GM18526 (cell line): Measurements from ENCODE around the gene TMCO4.

Experiments used
- POLR2A ChIP-seq: IDR thresholded peaks from 3 replicates; pipeline ENCODE4 v1.6.1; 2011; ENCODE audit not compliant: insufficient read length; ENCODE audit errors: extremely low read depth

TMCO4 gene

DNA sequence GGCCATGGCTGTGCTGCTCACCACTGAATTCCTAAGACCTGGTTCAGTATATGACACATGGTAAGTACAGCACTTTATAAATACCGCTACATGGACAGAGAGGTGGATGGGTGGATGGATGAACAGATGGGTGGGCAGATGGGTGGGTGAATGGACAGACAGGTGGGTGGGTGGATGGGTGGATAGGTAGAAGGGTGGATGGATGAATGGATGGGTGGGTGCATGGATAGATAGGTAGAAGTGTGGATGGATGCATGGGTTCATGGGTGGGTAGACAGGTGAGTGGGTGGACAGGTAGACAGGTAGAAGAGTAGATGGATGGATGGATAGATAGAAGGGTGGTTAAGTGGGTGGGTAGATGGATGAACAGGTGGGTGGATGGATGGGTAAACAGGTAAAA is 54.8 kb downstream of the TMCO4 start:
- TF ChIP-seq POLR2A = no peak

DNA sequence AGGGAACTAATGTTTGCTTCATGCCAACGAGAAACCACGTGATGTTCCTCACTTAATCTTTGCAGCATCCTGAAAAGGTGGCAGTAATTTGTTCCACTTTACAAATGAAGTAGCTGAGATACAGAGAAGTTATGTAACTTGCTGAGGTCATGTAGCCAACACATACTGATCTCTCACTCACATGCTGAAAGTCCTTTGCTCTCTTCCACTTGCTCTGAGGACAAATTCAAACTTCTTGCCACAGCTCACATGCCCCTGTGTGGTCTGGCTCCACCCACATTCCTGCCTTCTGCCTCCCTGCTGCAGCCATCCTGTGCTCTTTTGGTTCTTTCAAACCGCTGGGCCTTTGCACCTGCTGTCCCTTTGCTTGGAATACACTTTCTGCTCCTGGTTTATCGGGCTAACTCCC is 55.4 kb downstream of the TMCO4 start:
- TF ChIP-seq POLR2A = no peak

DNA sequence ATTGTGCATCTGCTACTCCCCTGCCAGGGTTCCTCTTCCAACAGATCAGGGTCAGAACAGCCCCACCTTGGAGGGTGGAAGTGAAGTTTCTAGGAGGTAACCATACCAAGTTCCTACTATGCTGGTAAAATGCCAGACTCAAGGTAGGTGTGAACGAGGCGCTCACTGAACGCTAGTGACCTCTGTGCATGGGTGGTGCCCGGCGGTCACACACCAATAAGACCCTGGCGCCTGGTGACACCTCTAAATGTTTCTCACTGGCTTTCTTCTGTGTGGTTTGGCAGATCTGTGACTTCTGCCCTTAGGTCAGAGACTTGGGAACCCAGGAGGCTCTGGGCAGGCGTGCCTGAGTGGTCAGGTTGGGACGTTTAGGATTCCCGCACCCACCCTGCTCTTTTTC is 55.9 kb downstream of the TMCO4 start:
- no peak for TF ChIP-seq POLR2A

DNA sequence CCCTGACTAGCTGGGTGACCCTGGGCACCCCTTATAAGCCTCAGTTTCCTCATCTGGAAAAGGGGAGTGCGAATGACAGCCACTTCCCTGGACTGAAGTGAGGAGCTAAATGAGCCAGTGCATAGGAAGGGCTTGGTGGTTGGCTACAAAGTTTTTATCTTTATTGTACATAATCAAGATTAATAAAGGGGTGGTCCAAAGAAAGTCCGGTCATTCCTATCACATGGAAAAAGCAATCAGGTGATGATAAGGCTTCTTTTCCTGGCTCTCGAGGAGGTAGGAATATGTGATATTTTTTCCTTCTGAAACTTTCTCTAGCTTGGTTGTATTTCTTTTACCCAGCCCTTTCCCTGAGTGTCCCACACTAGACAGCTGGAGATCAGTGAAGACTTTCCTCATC is 56.5 kb downstream of the TMCO4 start:
- TF ChIP-seq POLR2A = no peak

DNA sequence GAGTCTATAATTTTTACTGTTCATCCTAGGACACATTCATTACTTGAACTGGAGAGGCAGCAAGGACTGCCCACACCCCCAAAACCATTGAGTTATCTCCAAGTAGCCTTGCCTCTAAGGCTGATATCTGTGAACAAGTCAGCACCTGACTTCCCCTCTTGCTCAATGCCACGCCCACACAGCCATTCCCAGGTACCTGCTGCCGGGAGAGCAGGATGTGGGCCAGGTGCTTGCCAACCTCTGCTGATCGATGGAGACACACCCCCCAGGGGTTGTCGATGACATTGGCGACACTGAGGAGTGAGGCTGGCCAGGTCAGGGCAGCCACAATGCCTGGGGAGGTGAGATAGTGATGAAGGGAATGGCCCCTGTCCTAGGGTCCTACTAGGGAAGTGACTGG is 60.1 kb downstream of the TMCO4 start:
- TF ChIP-seq POLR2A = no peak

DNA sequence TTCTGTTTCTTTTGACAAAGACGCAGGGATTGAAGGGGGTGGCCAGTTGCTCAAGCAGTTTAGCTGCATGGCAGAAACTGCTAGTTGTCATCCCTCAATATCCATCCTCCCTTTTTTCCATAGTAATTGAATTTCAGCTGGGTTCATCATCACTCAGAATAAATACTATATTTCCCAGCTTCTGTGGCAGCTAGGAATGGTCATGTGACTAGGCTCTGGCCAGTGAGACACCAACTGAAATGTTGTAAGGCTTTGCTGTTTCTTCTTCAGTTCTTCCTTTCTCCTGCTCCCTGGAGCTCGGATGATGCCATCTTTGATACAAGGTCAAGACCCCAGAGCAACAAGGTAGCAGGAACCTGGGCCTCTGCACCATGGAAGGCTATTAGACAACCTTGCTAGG is 61.0 kb downstream of the TMCO4 start:
- TF ChIP-seq POLR2A = no peak

DNA sequence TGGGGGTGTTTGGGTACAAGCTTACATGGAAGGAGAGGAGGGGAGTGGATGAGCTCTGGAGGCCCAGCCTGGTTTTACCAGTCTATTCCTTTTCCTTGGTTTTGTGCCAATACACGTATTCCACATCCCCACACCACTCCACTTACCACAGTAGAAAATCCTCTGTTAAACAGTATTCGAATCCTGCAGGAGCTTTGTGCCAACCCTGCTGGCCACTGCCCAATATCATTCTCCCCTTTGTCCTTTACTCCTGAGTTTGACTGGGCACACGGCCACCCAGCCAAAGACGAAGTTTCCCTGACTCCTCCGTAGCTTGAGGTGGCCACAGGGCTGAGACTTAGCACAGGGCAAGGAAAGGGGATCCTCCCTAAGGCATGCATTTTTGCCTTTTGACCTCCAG is 61.6 kb downstream of the TMCO4 start:
- TF ChIP-seq POLR2A = no peak

DNA sequence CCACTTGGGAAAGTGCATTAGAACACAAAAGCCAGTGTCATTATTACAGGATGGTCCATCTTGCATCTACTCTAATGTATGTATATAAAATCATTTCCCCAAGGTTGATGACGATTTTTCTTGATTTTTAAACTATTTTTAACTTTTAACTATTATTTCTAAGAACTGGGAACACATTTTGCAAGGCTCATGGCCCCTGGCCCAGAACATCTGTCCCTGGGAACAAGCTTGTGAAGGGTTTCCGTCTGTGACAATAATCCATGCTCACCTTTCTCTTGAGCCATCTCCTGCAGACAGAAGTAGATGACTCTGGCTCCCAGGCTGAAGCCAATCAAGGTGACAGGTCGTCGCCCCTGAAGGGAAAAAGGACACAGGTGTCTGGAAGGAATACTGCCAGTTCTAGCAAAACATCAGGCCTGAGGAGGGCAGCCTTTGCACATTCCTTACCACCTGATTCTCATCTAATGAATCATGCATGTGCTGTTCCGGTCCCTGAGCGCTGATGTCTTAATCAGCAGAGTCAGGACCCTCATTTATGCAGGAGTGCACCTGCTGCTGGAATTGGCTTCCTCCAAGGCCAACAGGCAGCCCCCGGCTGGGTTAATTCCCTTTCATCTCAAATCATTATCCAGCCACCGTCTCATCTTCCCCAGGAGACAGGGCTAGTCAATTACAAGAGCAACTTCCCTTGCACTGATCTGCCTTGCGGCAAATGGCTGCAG is 62.5 kb downstream of the TMCO4 start:
- no peak for TF ChIP-seq POLR2A

- no peak for TF ChIP-seq POLR2A
Observed at GRCh38 chr1:19735440-19736127, 64.1 kb downstream of the TMCO4 start.

DNA sequence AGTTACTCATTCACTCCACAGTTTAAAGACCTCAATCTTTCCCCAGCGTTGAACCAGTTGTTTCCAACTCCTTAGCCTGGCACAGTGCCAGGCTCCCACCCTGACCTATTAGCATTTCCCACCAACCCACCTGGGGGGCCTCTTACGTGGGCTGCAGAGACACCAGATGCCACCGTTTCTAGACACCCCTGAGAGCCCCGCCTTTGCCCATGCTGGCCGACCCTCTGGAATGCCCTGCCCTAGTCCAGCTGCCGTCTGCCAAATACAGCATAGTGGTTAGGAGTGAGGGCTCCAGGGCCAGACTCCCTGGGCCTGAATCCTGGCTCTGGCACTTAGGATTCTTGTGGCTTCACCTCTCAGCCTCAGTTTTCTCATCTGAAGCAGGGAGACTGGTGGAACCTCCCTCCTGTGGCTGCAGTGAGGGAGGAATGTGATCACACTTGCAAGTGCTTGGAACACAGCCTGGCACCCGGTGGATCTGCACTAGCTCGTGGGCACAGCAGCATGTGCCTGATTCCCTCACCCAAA is 65.2 kb downstream of the TMCO4 start:
- TF ChIP-seq POLR2A = no peak

DNA sequence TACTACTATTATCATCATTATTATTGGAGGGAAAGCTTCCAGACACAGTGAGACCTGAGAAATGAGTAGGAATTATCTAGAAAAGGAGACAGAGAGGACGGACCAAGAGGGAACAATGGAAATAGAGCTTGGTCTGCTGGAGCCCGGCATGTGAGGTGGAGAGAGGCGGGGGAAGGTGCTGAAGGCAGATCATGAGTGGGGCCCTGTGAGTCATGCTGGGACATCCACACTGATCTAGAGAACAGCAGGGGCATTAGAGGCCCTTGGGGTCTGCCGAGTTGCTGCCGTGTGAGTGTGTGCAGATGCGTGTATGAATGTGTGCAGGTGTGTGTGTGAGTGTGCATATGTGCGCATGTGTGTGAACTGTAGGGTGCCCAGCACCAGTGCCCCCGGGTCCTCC is 65.7 kb downstream of the TMCO4 start:
- TF ChIP-seq POLR2A = no peak

GRCh38 chr1:19733615-19734014 is 66.1 kb downstream of the TMCO4 start:
- no peak for TF ChIP-seq POLR2A

- TF ChIP-seq POLR2A = no peak
Observed at GRCh38 chr1:19731311-19731821, 68.3 kb downstream of the TMCO4 start.

GRCh38 chr1:19730793-19731192 is 68.9 kb downstream of the TMCO4 start:
- TF ChIP-seq POLR2A = no peak

GRCh38 chr1:19730232-19730631 is 69.5 kb downstream of the TMCO4 start:
- no peak for TF ChIP-seq POLR2A

DNA sequence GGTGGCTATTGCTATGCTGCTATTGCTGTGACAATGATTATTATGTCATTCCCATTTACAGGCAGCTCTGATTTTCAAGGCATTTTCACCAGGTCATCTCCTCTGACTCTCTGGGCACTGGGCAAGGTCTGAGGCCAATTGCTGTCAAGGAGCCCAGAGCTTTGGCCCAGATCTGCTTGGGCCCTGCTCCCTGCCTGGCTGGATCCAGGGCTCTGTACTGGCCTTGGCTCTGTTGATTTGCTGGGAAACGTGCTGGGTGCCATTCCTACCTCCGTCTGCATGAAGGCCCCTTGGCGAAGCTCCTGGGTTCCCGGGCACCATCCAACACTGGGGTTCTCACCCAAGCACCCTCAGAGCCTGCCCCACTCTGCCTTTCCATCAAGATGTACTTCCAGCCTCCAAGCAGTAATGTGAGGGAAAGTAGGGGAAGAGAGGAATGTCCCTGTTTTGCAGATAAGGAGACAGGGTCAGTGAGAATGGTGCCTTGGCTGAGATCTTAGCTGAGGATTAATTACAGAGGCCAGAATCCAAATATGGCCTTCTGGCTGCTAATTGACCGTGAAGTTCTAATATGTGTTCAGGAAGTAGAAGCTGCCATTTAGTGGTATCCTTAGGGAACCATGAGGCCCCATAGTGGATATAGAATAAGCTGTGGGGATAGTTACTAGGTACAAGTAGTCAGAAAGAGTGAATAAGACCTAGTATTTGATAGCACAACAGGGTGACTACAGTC is 71.1 kb downstream of the TMCO4 start:
- TF ChIP-seq POLR2A = no peak
